B cell (primary cell): ENCODE results near the gene SCRN1.

Experiments used
- CTCF ChIP-seq: fragments of 200-600 bp; IDR thresholded peaks from one replicate; pipeline ENCODE4 v1.8.0; 2022; ENCODE audit warnings: antibody characterized with exemption, mild to moderate bottlenecking
- EZH2 ChIP-seq: IDR thresholded peaks from 2 replicates; pipeline ENCODE4 v1.6.1; 2012; ENCODE audit warnings: borderline replicate concordance, low read depth, mild to moderate bottlenecking, moderate library complexity, low read length; ENCODE audit not compliant: insufficient read depth, poor library complexity, severe bottlenecking

- TF ChIP-seq CTCF (no peak), EZH2 (no peak)
Measured at GRCh38 chr7:30001998-30002397, 12.4 kb upstream of the SCRN1 start.
